ENCODE data around the gene COL4A3.
A peak's percentile ranks its signal among the peaks of the same experiment; 100 is the strongest.

Gene COL4A3

DNA sequence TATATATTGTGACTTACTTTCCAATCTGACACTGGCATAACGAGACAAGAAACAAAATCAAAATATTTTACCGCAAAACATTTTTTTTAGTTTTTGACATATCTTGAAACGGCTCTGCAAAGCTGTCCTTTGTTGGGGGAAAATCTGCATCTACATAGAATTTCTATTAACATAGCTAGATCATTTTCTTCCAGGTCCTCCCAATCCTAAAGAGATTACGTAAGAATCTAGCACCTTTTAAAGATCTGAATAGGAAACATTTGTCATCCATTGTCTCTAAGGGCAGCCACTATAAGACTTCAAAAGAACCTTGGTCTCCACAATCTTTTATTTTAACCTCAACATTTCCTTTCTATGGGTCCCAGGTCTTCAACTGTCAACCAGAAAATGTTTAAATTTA, 159.4 kb downstream of the COL4A3 start:
- H3K4me3 ChIP-seq (replicated peaks; ENCODE audit: low read depth, low read length), result no peak overlapping the region
- TF ChIP-seq, protein P1, sequence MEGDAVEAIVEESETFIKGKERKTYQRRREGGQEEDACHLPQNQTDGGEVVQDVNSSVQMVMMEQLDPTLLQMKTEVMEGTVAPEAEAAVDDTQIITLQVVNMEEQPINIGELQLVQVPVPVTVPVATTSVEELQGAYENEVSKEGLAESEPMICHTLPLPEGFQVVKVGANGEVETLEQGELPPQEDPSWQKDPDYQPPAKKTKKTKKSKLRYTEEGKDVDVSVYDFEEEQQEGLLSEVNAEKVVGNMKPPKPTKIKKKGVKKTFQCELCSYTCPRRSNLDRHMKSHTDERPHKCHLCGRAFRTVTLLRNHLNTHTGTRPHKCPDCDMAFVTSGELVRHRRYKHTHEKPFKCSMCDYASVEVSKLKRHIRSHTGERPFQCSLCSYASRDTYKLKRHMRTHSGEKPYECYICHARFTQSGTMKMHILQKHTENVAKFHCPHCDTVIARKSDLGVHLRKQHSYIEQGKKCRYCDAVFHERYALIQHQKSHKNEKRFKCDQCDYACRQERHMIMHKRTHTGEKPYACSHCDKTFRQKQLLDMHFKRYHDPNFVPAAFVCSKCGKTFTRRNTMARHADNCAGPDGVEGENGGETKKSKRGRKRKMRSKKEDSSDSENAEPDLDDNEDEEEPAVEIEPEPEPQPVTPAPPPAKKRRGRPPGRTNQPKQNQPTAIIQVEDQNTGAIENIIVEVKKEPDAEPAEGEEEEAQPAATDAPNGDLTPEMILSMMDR (IDR thresholded peaks at IDR 0.05; ENCODE audit: low read depth, low read length, missing control alignments), result no peak
- DNase-seq (ENCODE audit: extremely low read depth, low read depth), result no peak

- TF ChIP-seq, protein P1 (IDR thresholded peaks at IDR 0.05; ENCODE audit: low read depth, low read length, missing control alignments), result no peak
- peak overlapping the region; percentile 87 for H3K4me3 ChIP-seq (replicated peaks; ENCODE audit: low read depth, low read length)
- peak; percentile 16 for DNase-seq (ENCODE audit: extremely low read depth, low read depth)
These were observed 160.2 kb downstream of the COL4A3 start for GRCh38 chr2:227324642-227324994.

DNA sequence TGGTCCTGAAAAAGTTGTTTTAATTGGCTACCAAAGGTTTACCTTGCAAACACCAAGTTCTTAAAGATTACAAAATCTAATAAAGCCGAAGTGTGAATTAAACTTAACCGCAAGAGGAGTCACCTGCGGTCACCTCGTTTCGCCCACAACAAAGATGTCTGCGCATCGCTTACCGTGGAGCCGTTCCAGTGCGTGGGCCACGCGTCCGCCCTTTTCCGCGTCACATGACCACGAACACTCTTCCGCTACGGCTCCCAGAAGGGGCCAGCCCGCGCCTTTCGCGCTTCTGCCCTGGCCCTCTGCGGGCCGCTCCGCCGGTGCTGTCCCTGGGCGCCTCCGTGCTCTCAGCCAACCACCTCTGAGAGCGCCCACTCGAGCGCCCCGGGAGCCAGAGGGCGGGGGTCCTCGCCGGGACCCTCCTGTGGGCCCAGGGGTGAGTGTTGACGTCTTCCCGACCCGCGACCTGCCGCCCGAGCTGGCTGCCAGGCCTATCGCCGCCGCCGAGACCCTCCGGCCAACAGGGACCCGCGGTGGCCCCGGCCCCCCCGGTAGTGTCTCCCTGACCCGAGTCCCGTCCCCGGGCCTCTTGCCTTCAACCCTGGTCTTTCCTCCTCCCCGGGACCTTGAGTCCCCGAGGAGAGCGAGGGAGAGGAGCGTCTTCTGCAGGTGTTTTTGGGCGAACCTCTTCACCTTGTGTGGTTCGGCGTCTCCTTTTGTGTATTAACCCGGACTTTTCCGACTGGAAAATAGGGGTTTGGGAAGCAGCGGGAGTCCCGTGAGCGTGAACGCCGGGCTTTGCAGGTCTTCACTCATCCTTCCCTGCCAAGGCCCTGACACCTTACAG, 160.8 kb downstream of the COL4A3 start, which contains the start of gene MFF:
Gene MFF, plus strand, starts transcription at position 257 of the 844 bp plus-strand sequence. CDS start 5,415 bp downstream, outside the sequence.
- TF ChIP-seq, protein P1 (IDR thresholded peaks at IDR 0.05; ENCODE audit: low read depth, low read length, missing control alignments), result no peak
- peak within 1 kb of the TSS; percentile 87 for H3K4me3 ChIP-seq (replicated peaks; ENCODE audit: low read depth, low read length)
- DNase-seq (ENCODE audit: extremely low read depth, low read depth), result peak; percentile 73

DNA sequence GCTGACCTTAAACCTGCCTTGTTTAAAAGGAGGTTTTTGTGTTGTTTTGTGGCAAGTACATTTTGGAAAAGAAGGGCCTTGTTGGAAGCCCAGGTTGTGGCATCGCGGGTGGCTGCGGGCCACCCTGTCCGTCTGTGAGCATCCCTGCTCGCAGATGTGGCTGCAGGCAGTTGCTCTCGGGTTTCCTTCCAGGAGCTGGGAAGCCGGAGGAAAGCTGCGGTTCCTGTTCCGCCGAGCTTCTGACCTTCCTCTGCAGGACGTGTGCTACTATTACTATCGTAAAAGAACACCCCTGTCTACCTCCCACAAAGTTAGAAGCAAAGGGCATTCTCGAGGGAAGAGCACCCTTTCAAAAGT, 161.4 kb downstream of the COL4A3 start:
- TF ChIP-seq, protein P1 (IDR thresholded peaks at IDR 0.05; ENCODE audit: low read depth, low read length, missing control alignments), result peak; percentile 4
- DNase-seq (ENCODE audit: extremely low read depth, low read depth), result peak; percentile 6
- peak overlapping the region; percentile 87 for H3K4me3 ChIP-seq (replicated peaks; ENCODE audit: low read depth, low read length)

DNA sequence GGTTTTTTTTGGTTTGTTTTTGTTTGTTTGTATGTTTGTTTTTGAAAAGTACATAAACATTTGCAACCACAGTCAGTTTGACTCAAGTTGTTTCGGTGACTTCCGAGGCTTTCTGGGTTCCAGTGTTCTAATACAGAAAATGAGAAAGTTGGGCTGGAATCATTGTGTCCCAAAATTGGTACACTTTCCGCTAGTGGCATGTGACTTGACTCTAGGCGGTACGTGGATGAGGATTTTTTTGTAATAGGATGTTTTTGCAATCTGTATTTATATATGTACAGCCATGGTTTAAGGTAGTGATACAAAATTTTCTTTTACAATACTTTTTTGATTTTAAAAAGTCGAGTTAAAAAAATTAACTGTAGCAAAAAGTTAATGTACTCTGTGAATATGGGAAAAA, 162.4 kb downstream of the COL4A3 start:
- H3K4me3 ChIP-seq (replicated peaks; ENCODE audit: low read depth, low read length), result peak overlapping the region; percentile 87
- DNase-seq (ENCODE audit: extremely low read depth, low read depth), result no peak
- TF ChIP-seq, protein P1 (IDR thresholded peaks at IDR 0.05; ENCODE audit: low read depth, low read length, missing control alignments), result no peak

DNA sequence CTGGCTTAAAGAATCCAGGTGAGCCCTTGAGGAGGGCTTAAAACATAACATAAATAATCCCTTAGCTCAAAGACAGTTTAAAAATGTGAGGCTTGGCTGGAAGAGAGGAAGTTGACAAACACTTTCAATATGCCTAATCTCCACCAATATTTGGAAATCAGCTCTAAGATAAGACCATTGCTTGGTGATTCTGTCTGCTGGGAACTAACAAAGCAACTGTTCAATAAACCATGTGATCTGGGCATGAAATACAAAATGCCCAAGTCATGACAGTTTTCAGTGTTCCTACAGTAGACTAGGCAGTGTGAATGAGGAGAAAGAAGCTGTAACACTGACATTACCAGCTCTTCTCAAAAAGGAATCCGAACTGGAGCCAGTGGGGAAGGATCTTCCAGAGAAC, 171.3 kb downstream of the COL4A3 start:
- no peak overlapping the region for H3K4me3 ChIP-seq (replicated peaks; ENCODE audit: low read depth, low read length)
- DNase-seq (ENCODE audit: extremely low read depth, low read depth), result no peak
- TF ChIP-seq, protein P1 (IDR thresholded peaks at IDR 0.05; ENCODE audit: low read depth, low read length, missing control alignments), result no peak

Data from HFF-Myc (cell line).